ENCODE measurements around the gene FALEC. TPM values are rescaled to one million over a fixed set of nuclear protein-coding genes. Genes with fewer than 3 reads are reported as not detected.

The FALEC gene
- total and polyA plus RNA-seq, 9 of the 15 experiments (the other 6 are each of a cell fraction or from before 2014, with no cell fraction given), result 0.15 to 1.8 (median 0.53) TPM; not detected in 5

- TF ChIP-seq DMBX1 (CRISPR knock-in tag; IDR thresholded peaks at IDR 0.05; ENCODE audit: borderline replicate concordance), result no peak
- no peak for TF ChIP-seq SMAD4 (CRISPR knock-in tag; conservative IDR thresholded peaks at IDR 0.05)
- TF ChIP-seq PATZ1 (CRISPR knock-in tag; IDR thresholded peaks at IDR 0.05; ENCODE audit: borderline replicate concordance), result no peak
- TF ChIP-seq NKRF (IDR thresholded peaks at IDR 0.05; ENCODE audit: borderline replicate concordance), result no peak
These were observed 5.8 kb downstream of the FALEC start (continued) for GRCh38 chr1:150521196-150521968.

GRCh38 chr1:150525348-150525747 lies 9.8 kb downstream of the FALEC start:
- no peak for FAIRE-seq
- in situ Hi-C loops (cut with MboI), result no loop called here
- no TSS peak for BruUV-seq (replicated peaks)

More at GRCh38 chr1:150525348-150525747, 9.8 kb downstream of the FALEC start:
- H4K20me1 ChIP-seq (replicated peaks; ENCODE audit: control insufficient read depth, insufficient read depth, low read length), result no peaks in the 10 kb centered on the region
- H3K4me2 ChIP-seq (ENCODE audit: insufficient read depth, low read length), result no peak overlapping the region
- ATAC-seq, result no peak
- intact Hi-C loops (cut with micrococcal nuclease), result no loop called here
- 39% methylated on average over 3 of the region's 3 CpGs for WGBS (ENCODE audit: insufficient coverage, low coverage, missing lambda C conversion rate)
- ChIA-PET CTCF (ENCODE audit: low intra/inter-chr PET ratio) (no interaction called here), POLR2A (interaction anchor here (0.7 to 1.5 kb wide), 4 partner anchors 9 to 12 kb away, joined by 3 to 4 read pairs (median 3); partner anchors contain the start of gene FALEC)
- H3K9me1 ChIP-seq (ENCODE audit: control insufficient read depth, insufficient read depth, low read length), result no peaks in the 10 kb centered on the region
- H3K27ac ChIP-seq (ENCODE audit: extremely low read depth, low read depth, low read length), result no peak overlapping the region
- no peak for DNase-seq (ENCODE audit: extremely low read depth in 1 of 4, low spot score in 3 of 4)
- H3K9me3 ChIP-seq (replicated peaks; ENCODE audit: control insufficient read depth, insufficient read depth, low read depth, low read length), result no peaks in the 10 kb centered on the region
- no peak overlapping the region for H2AFZ ChIP-seq (ENCODE audit: low read depth, low read length)
- H3K36me3 ChIP-seq (ENCODE audit: control insufficient read depth, insufficient read depth, low read length), result no peaks in the 10 kb centered on the region
- no peak overlapping the region for H3K9ac ChIP-seq (ENCODE audit: insufficient read depth in 1 of 2, low read depth in 2 of 2, low read length in 2 of 2)
- TF ChIP-seq ZNF507 (tag; conservative IDR thresholded peaks at IDR 0.05) (peak; percentile 94), ARHGAP35 (IDR thresholded peaks at IDR 0.05; ENCODE audit: partially characterized antibody) (no peak)
- H3K4me3 ChIP-seq, result no peak overlapping the region
- no peaks in the 10 kb centered on the region for H3K27me3 ChIP-seq (ENCODE audit: control insufficient read depth in 2 of 2, insufficient read depth in 2 of 2, low read length in 2 of 2)
- peaks cover 0 to under 1% of the 10 kb centered on the region in 2 experiments; a peak in 2 of 5 replicates for H3K4me1 ChIP-seq (replicated peaks in 1 of 2; ENCODE audit: control insufficient read depth in 2 of 2, insufficient read depth in 2 of 2, low read length in 2 of 2)
- H3K79me2 ChIP-seq (ENCODE audit: control insufficient read depth, insufficient read depth, low read length), result no peaks in the 10 kb centered on the region

Measured in K562 (cell line).